Measurements from ENCODE around the gene ADISSP. TPM values are rescaled to one million over a fixed set of nuclear protein-coding genes. Genes with fewer than 3 reads are reported as not detected.

Gene ADISSP
- total RNA-seq, 1 experiment from 2014 or later, result 99.4 TPM

- Histone ChIP-seq H3K27ac (ENCODE audit: low read depth, low read length) (no peak overlapping the region), H3K9me3 (ENCODE audit: control insufficient read depth in 1 of 2, insufficient read depth in 1 of 2, low read depth in 1 of 2, low read length in 2 of 2) (peaks cover 0 to 4% of the 10 kb centered on the region in 2 experiments; a peak in 1 of 4 replicates), H3K27me3 (ENCODE audit: insufficient read depth, low read length) (no peaks in the 10 kb centered on the region), H3K4me1 (ENCODE audit: control insufficient read depth in 1 of 2, insufficient read depth in 2 of 2, low read length in 2 of 2) (peaks cover 0 to 7% of the 10 kb centered on the region in 2 experiments; a peak in 3 of 4 replicates), H3K4me2 (ENCODE audit: low read length) (no peak overlapping the region), H4K20me1 (ENCODE audit: insufficient read depth) (no peaks in the 10 kb centered on the region), H3K79me2 (ENCODE audit: insufficient read depth, low read length) (no peaks in the 10 kb centered on the region), H3K36me3 (ENCODE audit: control insufficient read depth in 1 of 2, insufficient read depth in 2 of 2, low read length in 2 of 2) (no peaks in the 10 kb centered on the region), H3K9ac (ENCODE audit: low read length) (no peak overlapping the region), H3K9me2 (ENCODE audit: insufficient read depth) (no peaks in the 10 kb centered on the region), H2AFZ (ENCODE audit: low read depth, low read length, poor library complexity, severe bottlenecking) (no peak overlapping the region), H3K4me3 (replicated peaks in 1 of 2; ENCODE audit: low read depth in 1 of 2, low read length in 2 of 2) (no peak overlapping the region)
- TF ChIP-seq EZH2phosphoT487 (IDR thresholded peaks at IDR 0.05; ENCODE audit: borderline replicate concordance) (no peak), ZNF274 (IDR thresholded peaks at IDR 0.05; ENCODE audit: low read depth, low read length) (no peak), CTCF (IDR thresholded peaks at IDR 0.05 in 2 of 3, conservative IDR thresholded peaks at IDR 0.05 in 1 of 3; ENCODE audit: borderline replicate concordance in 1 of 3, insufficient read depth in 1 of 3, low read depth in 2 of 3, low read length in 2 of 3) (no peak), SIN3A (IDR thresholded peaks at IDR 0.05; ENCODE audit: low read depth) (no peak), ZFX (IDR thresholded peaks at IDR 0.05) (no peak), POLR2A (IDR thresholded peaks at IDR 0.05; ENCODE audit: borderline replicate concordance, extremely low read depth, insufficient read depth, insufficient read length) (no peak), ELF1 (IDR thresholded peaks at IDR 0.05; ENCODE audit: borderline replicate concordance, low read depth) (no peak), EGR1 (IDR thresholded peaks at IDR 0.05; ENCODE audit: low read depth) (no peak), POLR2AphosphoS5 (IDR thresholded peaks at IDR 0.05; ENCODE audit: low read depth, low read length) (no peak), CEBPB (IDR thresholded peaks at IDR 0.05; ENCODE audit: low read depth) (no peak), SRF (IDR thresholded peaks at IDR 0.05; ENCODE audit: low read depth) (no peak), JUND (IDR thresholded peaks at IDR 0.05) (no peak), REST (IDR thresholded peaks at IDR 0.05; ENCODE audit: low read depth) (no peak), YY1 (IDR thresholded peaks at IDR 0.05; ENCODE audit: extremely low read depth, insufficient replicate concordance, low read depth, low read length) (no peak)
- ATAC-seq (no peak), DNase-seq (ENCODE audit: low read depth, low spot score) (no peak)
- ChIA-PET CTCF (interaction anchor here (0.8 kb wide), 1 partner anchor 40 kb away, joined by 3 read pairs; no protein-coding TSS in a partner anchor), RAD21 (ENCODE audit: low non-redundant PET in 1 of 2, low total read pairs in 2 of 2, uncharacterized antibody in 2 of 2, unreplicated experiment in 2 of 2) (no interaction called here), POLR2A (no interaction called here)
- intact Hi-C loops (cut with micrococcal nuclease), result no loop called here
- no TSS peak for BruUV-seq (replicated peaks)
Measured at GRCh38 chr20:3777716-3778629, 10.4 kb upstream of the ADISSP start.

All from HCT116 (cell line).